LNCAP (cell line): ENCODE data around the gene CTSF.

Source experiments
- CTCF ChIP-seq: fragments of 450-650 bp; IDR thresholded peaks from 2 replicates; pipeline ENCODE4 v1.5.1; 2017; ENCODE audit warnings: mild to moderate bottlenecking

Gene CTSF

GRCh38 chr11:66548774-66549630 lies 19.4 kb downstream of the CTSF start:
- no peak for TF ChIP-seq CTCF

- TF ChIP-seq CTCF = no peak
Measured at GRCh38 chr11:66548041-66548440, 20.4 kb downstream of the CTSF start.

- no peak for TF ChIP-seq CTCF
Measured at GRCh38 chr11:66547662-66548009, 20.8 kb downstream of the CTSF start.

GRCh38 chr11:66546966-66547661 lies 21.3 kb downstream of the CTSF start:
- TF ChIP-seq CTCF = no peak

- TF ChIP-seq CTCF = no peak
Measured at GRCh38 chr11:66546368-66546965, 21.9 kb downstream of the CTSF start, which contains the start of gene ACTN3. ACTN3 (plus strand) TSS chr11:66546903; CDS start chr11:66546938, 35 bp downstream.

- TF ChIP-seq CTCF = no peak
Measured at GRCh38 chr11:66545701-66546367, 22.6 kb downstream of the CTSF start, which contains the start of gene ZDHHC24. ZDHHC24 (minus strand) TSS chr11:66546048; CDS start chr11:66546003, 45 bp downstream.
